ENCODE results near the gene GATA6.

DNA sequence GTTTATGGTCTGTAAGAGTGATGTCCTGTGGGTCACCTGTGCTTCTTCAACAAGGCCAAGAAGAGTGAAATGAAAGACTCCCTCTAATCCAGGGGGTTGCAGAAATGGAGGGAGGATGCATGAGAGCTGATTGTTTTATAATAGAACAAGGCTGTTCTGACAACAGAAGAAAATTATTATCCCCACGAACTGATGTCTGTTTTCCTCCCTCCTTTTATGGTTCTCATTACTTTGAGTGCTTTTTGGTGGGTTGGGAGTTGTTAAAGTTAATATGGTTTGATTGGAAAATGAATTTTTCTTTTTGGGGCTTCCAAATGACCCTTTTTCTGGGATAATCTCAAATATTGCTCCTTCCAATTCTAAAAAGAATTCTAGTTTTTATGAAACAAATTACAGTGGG, 33.6 kb downstream of the GATA6 start:
- TF ChIP-seq POLR2A (IDR thresholded peaks at IDR 0.05) (no peak), EP300 (IDR thresholded peaks at IDR 0.05) (no peak)
- TF ChIP-seq, protein P1, sequence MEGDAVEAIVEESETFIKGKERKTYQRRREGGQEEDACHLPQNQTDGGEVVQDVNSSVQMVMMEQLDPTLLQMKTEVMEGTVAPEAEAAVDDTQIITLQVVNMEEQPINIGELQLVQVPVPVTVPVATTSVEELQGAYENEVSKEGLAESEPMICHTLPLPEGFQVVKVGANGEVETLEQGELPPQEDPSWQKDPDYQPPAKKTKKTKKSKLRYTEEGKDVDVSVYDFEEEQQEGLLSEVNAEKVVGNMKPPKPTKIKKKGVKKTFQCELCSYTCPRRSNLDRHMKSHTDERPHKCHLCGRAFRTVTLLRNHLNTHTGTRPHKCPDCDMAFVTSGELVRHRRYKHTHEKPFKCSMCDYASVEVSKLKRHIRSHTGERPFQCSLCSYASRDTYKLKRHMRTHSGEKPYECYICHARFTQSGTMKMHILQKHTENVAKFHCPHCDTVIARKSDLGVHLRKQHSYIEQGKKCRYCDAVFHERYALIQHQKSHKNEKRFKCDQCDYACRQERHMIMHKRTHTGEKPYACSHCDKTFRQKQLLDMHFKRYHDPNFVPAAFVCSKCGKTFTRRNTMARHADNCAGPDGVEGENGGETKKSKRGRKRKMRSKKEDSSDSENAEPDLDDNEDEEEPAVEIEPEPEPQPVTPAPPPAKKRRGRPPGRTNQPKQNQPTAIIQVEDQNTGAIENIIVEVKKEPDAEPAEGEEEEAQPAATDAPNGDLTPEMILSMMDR (IDR thresholded peaks at IDR 0.05) = no peak

Data from ovary (tissue), 3 donors.